GM12891 (cell line): ENCODE results near the gene MYOCD.
A peak's percentile ranks its signal among the peaks of the same experiment; 100 is the strongest.
"Not testable (repeated sequence)": the region's sequence is repeated elsewhere in the genome, so short reads cannot be mapped to it uniquely, and the experiment has no call there.

Experiments used
- DNase-seq: peaks from one replicate; pipeline ENCODE4 v3.0.0; 2011; ENCODE audit warnings: low spot score; ENCODE audit not compliant: insufficient read length
- FAIRE-seq: peaks from 2 replicates; lab custom pipeline; 2011; peaks lifted over from hg19 to GRCh38; lab: Jason Lieb, UNC
- PAX5 ChIP-seq: IDR thresholded peaks from 2 replicates; pipeline ENCODE4 v1.6.1; 2011; ENCODE audit warnings: low read length, moderate library complexity, mild to moderate bottlenecking; ENCODE audit not compliant: insufficient read depth, severe bottlenecking
- POLR2A ChIP-seq: IDR thresholded peaks from 2 replicates; pipeline ENCODE4 v1.6.1; 2011; ENCODE audit warnings: low read depth, low read length, control low read depth
- POLR2AphosphoS5 ChIP-seq: IDR thresholded peaks from 2 replicates; pipeline ENCODE4 v1.6.1; 2011; ENCODE audit warnings: low read depth, low read length, control low read depth
- POU2F2 ChIP-seq: IDR thresholded peaks from 2 replicates; pipeline ENCODE4 v1.6.1; 2011; ENCODE audit warnings: low read depth, mild to moderate bottlenecking, control low read depth, low read length, moderate library complexity
- SPI1 ChIP-seq: IDR thresholded peaks from 2 replicates; pipeline ENCODE4 v1.6.1; 2011; ENCODE audit warnings: low read depth, low read length, control low read depth
- TAF1 ChIP-seq: IDR thresholded peaks from 2 replicates; pipeline ENCODE4 v1.6.1; 2011; ENCODE audit warnings: low read depth, low read length, control low read depth

MYOCD gene

GRCh38 chr17:12625092-12625491, 40.6 kb upstream of the MYOCD start:
- DNase-seq (no peak), FAIRE-seq (no peak)
- TF ChIP-seq TAF1 (no peak), POU2F2 (no peak)

DNA sequence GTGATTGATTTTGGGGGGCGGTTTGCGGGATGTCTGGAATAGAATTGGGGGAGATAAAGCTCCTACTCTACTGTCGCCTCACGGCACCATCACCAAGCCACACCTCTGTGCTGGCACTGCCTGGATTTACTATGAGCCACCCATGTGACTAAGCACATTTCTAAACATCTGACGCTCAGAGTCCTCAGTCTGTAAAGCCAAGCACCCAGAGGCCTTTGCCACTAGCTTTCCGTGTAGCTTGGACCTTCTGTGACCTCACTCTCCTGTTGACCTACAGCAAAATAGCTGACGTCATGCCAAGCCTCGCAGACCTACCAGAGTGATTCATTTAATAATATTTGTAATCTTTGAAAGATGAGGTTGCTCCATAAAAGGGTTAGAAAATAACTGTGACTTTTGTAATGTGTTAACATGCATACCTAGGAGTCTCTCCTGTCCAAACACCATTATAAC, 38.5 kb upstream of the MYOCD start:
- FAIRE-seq (no peak), DNase-seq (no peak)
- no peak for TF ChIP-seq TAF1
- TF ChIP-seq SPI1 = no peak
- TF ChIP-seq PAX5 = no peak
- no peak for TF ChIP-seq POLR2AphosphoS5
- TF ChIP-seq POLR2A = no peak
- no peak for TF ChIP-seq POU2F2

- no peak for TF ChIP-seq SPI1
- no peak for TF ChIP-seq TAF1
- TF ChIP-seq POLR2A = no peak
- no peak for TF ChIP-seq POU2F2
- no peak for DNase-seq
- FAIRE-seq = no peak
Observed at GRCh38 chr17:12627781-12628451, 37.8 kb upstream of the MYOCD start.

- DNase-seq (no peak), FAIRE-seq (no peak)
- no peak for TF ChIP-seq POLR2A
- no peak for TF ChIP-seq POLR2AphosphoS5
- TF ChIP-seq POU2F2 = no peak
- no peak for TF ChIP-seq TAF1
- TF ChIP-seq SPI1 = no peak
- TF ChIP-seq PAX5 = no peak
Observed at GRCh38 chr17:12631076-12631475, 34.6 kb upstream of the MYOCD start.

- TF ChIP-seq TAF1 (no peak), PAX5 (no peak), POLR2A (no peak), SPI1 (no peak), POLR2AphosphoS5 (no peak), POU2F2 (no peak)
- DNase-seq = no peak
- no peak for FAIRE-seq
Observed at GRCh38 chr17:12632785-12633184, 32.9 kb upstream of the MYOCD start.

GRCh38 chr17:12634789-12635414, 30.8 kb upstream of the MYOCD start:
- DNase-seq (no peak), FAIRE-seq (no peak)
- no peak for TF ChIP-seq POU2F2
- no peak for TF ChIP-seq POLR2AphosphoS5
- no peak for TF ChIP-seq SPI1
- no peak for TF ChIP-seq PAX5
- no peak for TF ChIP-seq POLR2A
- no peak for TF ChIP-seq TAF1

- not testable (repeated sequence) for DNase-seq, FAIRE-seq
Observed at GRCh38 chr17:12635996-12636395, 29.7 kb upstream of the MYOCD start.

DNA sequence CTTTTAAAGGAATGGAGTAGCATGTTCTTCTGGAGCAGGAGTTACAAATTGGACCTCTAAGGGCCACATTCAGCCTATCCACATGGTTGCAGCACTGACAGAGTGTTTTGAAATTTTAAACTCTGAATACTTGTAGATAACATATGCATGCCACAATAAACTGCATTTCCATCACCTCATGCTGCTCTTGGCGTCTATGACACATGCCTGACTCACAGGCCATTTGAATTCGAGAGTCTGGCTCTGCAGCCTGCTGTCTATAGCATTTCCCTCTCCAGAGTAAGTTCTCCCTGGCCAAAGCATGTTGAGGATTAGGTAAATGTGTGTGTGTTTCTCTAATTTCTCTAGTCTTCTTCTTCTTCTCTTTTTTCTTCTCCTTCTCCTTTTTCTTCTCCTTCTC, 28.7 kb upstream of the MYOCD start:
- no peak for TF ChIP-seq TAF1
- no peak for TF ChIP-seq PAX5
- TF ChIP-seq POLR2A = no peak
- no peak for FAIRE-seq
- DNase-seq = no peak

DNA sequence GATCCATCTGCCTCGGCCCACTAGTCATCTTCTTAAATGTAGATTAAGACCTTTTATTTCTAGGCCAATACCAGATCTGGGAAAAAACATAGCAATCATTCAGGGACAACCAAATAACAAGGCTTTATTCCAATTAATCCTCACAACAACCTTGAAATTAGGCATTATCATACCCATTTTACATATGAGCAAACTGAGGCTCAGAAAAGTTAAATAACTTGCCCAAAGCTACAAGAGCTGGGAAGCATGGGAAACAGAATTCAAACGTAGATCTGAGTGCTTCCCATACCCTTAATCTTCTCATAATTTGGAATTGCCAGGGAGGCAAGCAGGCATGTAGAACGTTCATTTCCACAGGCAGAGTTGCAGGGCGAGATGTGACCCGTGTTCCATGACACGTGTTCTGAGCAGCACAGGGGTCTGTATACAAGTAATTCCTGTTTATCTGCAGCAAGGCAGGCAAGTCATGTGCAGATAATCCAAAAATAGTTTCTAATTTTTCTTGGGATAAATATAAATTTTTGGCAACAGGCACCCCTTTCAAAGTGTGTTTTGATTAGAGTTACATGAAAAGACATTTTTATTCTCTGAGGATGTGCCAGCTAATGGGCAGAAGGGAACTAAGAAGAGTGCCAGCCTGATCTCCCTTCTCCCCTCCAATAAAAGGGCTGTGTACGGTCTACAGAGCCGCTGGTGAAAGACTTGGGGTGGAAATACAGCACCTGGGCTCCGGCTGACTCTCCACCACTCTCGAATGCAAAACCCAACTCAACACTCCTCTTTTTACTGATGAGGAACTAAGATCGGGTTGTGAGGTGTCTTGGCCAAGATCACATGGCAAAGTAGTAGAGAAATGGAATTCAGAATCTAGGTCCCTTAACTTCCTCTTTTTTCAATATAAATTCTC, 27.7 kb upstream of the MYOCD start:
- FAIRE-seq = no peak

GRCh38 chr17:12640364-12640763, 25.3 kb upstream of the MYOCD start:
- FAIRE-seq = no peak
- no peak for DNase-seq
- peak; percentile 61 for TF ChIP-seq SPI1
- no peak for TF ChIP-seq TAF1

More for the DNA sequence above, 27.7 kb upstream of the MYOCD start:
- DNase-seq = no peak
- TF ChIP-seq POLR2AphosphoS5 (no peak), POU2F2 (no peak), PAX5 (no peak), POLR2A (no peak), SPI1 (no peak), TAF1 (no peak)
